Gastroesophageal sphincter (tissue), 3 donors: ENCODE data around the gene IL4I1.

Source experiments
- EP300 ChIP-seq: sonication (generic); formaldehyde crosslinking; IDR thresholded peaks from one replicate; pipeline ENCODE4 v1.6.1; 2017; ENCODE audit warnings: antibody characterized with exemption, mild to moderate bottlenecking
- POLR2AphosphoS5 ChIP-seq: sonication (generic); formaldehyde crosslinking; IDR thresholded peaks from one replicate; pipeline ENCODE4 v1.6.1; 2017; ENCODE audit warnings: antibody characterized with exemption
- TF ChIP-seq, protein P1 (sequence below), 4 experiments: fragments of 200-600 bp in 2 of 4; fragments of 450-650 bp in 2 of 4; sonication (generic) in 1 of 4; IDR thresholded peaks; one replicate each; pipeline ENCODE4 v1.5.1; 2017 to 2019; ENCODE audit warnings: antibody characterized with exemption in 4 of 4, mild to moderate bottlenecking in 2 of 4, moderate library complexity in 2 of 4

DNA sequence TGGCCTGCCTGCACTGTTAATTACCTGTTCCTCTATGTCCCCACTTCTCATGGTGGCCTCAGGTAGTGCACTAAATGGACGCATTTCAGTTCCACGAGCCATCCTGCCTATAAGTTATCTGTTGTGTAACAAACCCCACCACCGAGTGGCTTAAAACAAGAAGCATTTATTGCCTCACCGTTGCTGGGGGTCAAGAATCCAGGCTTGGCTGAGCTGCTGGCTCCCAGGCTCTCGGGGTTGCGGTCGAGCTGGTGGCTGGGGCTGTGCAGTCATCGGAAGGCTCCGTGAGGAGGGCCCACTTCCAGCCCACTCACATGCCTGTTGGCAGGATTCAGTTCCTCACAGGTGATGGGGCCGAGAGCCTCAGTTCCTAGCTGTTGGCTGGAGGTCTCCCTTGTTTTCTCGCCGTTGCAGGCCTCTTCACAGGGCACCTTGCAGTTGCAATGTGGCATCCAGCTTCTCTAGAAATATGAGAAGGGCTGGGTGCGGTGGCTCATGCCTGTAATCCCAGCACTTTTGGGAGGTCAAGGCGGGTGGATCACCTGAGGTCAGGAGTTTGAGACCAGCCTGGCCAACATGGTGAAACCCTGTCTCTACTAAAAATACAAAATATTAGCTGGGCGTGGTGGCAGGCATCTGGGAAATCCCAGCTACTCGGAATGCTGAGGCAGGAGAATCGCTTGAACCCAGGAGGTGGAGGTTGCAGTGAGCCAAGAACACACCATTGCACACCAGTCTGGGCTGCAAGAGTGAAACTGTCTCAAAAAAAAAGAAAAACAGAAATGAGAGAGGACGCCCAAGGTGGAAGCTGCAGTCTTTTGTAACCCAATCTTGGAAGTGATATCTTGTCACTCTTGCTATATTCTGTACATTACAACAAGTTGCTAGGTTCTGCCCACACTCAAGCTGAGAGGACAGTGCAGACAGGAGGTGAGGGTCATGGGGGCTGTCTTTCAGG lies 52.3 kb downstream of the IL4I1 start:
- no peak for TF ChIP-seq EP300
- no peak for TF ChIP-seq POLR2AphosphoS5
- TF ChIP-seq, protein P1, sequence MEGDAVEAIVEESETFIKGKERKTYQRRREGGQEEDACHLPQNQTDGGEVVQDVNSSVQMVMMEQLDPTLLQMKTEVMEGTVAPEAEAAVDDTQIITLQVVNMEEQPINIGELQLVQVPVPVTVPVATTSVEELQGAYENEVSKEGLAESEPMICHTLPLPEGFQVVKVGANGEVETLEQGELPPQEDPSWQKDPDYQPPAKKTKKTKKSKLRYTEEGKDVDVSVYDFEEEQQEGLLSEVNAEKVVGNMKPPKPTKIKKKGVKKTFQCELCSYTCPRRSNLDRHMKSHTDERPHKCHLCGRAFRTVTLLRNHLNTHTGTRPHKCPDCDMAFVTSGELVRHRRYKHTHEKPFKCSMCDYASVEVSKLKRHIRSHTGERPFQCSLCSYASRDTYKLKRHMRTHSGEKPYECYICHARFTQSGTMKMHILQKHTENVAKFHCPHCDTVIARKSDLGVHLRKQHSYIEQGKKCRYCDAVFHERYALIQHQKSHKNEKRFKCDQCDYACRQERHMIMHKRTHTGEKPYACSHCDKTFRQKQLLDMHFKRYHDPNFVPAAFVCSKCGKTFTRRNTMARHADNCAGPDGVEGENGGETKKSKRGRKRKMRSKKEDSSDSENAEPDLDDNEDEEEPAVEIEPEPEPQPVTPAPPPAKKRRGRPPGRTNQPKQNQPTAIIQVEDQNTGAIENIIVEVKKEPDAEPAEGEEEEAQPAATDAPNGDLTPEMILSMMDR (IDR thresholded peaks at IDR 0.05), result no peak
